D721Med (cell line): ENCODE data around the gene PRICKLE3.
A peak's percentile ranks its signal among the peaks of the same experiment; 100 is the strongest.

Experiments used
- DNase-seq: peaks from one replicate; pipeline ENCODE4 v3.0.0; 2011; ENCODE audit warnings: low spot score; ENCODE audit not compliant: insufficient read length
- FAIRE-seq: peaks from 2 replicates; lab custom pipeline; 2011; peaks lifted over from hg19 to GRCh38; lab: Jason Lieb, UNC
- CTCF ChIP-seq: IDR thresholded peaks from 2 replicates; pipeline ENCODE4 v1.5.1; 2012; ENCODE audit warnings: mild to moderate bottlenecking, control low read depth; ENCODE audit not compliant: insufficient read depth; ENCODE audit errors: missing control alignments

Gene PRICKLE3

GRCh38 chrX:49165901-49166881 is 20.0 kb downstream of the PRICKLE3 start:
- TF ChIP-seq CTCF, result no peak
- no peak for DNase-seq
- no peak for FAIRE-seq

- FAIRE-seq, result no peak
- TF ChIP-seq CTCF, result no peak
- no peak for DNase-seq
Measured at GRCh38 chrX:49164589-49165360, 21.4 kb downstream of the PRICKLE3 start.

- DNase-seq (peak; percentile 75), FAIRE-seq (no peak)
- TF ChIP-seq CTCF, result peak; percentile 50
Measured at GRCh38 chrX:49163555-49164419, 22.4 kb downstream of the PRICKLE3 start.

GRCh38 chrX:49162620-49163019 is 23.6 kb downstream of the PRICKLE3 start, which contains the start of gene MAGIX:
MAGIX (plus strand) TSS chrX:49162758; CDS start chrX:49162890, 132 bp downstream.
- DNase-seq, result no peak
- no peak for TF ChIP-seq CTCF
- FAIRE-seq, result no peak

- FAIRE-seq (no peak), DNase-seq (no peak)
- no peak for TF ChIP-seq CTCF
Measured at GRCh38 chrX:49161632-49162031, 24.5 kb downstream of the PRICKLE3 start.

- TF ChIP-seq CTCF, result no peak
- no peak for FAIRE-seq
- DNase-seq, result no peak
Measured at GRCh38 chrX:49160908-49161307, 25.3 kb downstream of the PRICKLE3 start.
